Stimulated activated CD4-positive, alpha-beta T cell treated with anti-CD3 and anti-CD28 coated beads, Interleukin-12 subunit alpha, Interleukin-12 subunit beta, amount 100 ng/mL, for 4 hours (primary cell): ENCODE results near the gene TRIM40.
A peak's percentile ranks its signal among the peaks of the same experiment; 100 is the strongest.
"Not testable (repeated sequence)": the region's sequence is repeated elsewhere in the genome, so short reads cannot be mapped to it uniquely, and the experiment has no call there.

Experiments used
- DNase-seq: peaks from one replicate; pipeline ENCODE4 v3.0.0-alpha.2; 2020

The TRIM40 gene

GRCh38 chr6:30113841-30114240, 22.1 kb upstream of the TRIM40 start:
- DNase-seq: no peak

GRCh38 chr6:30116724-30117123, 19.2 kb upstream of the TRIM40 start:
- no peak for DNase-seq

- DNase-seq: not testable (repeated sequence)
These were observed 17.2 kb upstream of the TRIM40 start for GRCh38 chr6:30118691-30119090.

GRCh38 chr6:30121446-30122366, 14.2 kb upstream of the TRIM40 start:
- no peak for DNase-seq

- DNase-seq: no peak
These were observed 13.4 kb upstream of the TRIM40 start for GRCh38 chr6:30122515-30122914.

GRCh38 chr6:30127238-30128093, 8.5 kb upstream of the TRIM40 start:
- DNase-seq: no peak

GRCh38 chr6:30129265-30130178, 6.4 kb upstream of the TRIM40 start:
- DNase-seq: no peak

GRCh38 chr6:30130179-30130679, 5.7 kb upstream of the TRIM40 start:
- DNase-seq: no peak

- DNase-seq: peak; percentile 45
These were observed 4.8 kb upstream of the TRIM40 start for GRCh38 chr6:30130887-30131862.

- no peak for DNase-seq
These were observed 3.9 kb upstream of the TRIM40 start for GRCh38 chr6:30131947-30132497.

- DNase-seq: no peak
These were observed 793 bp upstream of the TRIM40 start for GRCh38 chr6:30135147-30135546.

GRCh38 chr6:30136570-30137286, 788 bp downstream of the TRIM40 start:
- no peak for DNase-seq

- not testable (repeated sequence) for DNase-seq
These were observed 4.3 kb downstream of the TRIM40 start for GRCh38 chr6:30140240-30140639.

GRCh38 chr6:30142665-30143064, 6.7 kb downstream of the TRIM40 start:
- DNase-seq: no peak

GRCh38 chr6:30143780-30144179, 7.8 kb downstream of the TRIM40 start:
- DNase-seq: no peak

GRCh38 chr6:30144811-30145210, 8.9 kb downstream of the TRIM40 start:
- DNase-seq: no peak

- no peak for DNase-seq
These were observed 9.9 kb downstream of the TRIM40 start for GRCh38 chr6:30145818-30146217.

- no peak for DNase-seq
These were observed 11.2 kb downstream of the TRIM40 start for GRCh38 chr6:30147096-30147495.

GRCh38 chr6:30149234-30149633, 13.3 kb downstream of the TRIM40 start:
- no peak for DNase-seq

GRCh38 chr6:30149858-30150550, 14.1 kb downstream of the TRIM40 start:
- no peak for DNase-seq
